Measurements from ENCODE around the gene CFAP68. TPM values are rescaled to one million over a fixed set of nuclear protein-coding genes. Genes with fewer than 3 reads are reported as not detected.

The CFAP68 gene
- total and polyA plus RNA-seq, 2 experiments from 2014 or later = 9.9 to 52.8 TPM

DNA sequence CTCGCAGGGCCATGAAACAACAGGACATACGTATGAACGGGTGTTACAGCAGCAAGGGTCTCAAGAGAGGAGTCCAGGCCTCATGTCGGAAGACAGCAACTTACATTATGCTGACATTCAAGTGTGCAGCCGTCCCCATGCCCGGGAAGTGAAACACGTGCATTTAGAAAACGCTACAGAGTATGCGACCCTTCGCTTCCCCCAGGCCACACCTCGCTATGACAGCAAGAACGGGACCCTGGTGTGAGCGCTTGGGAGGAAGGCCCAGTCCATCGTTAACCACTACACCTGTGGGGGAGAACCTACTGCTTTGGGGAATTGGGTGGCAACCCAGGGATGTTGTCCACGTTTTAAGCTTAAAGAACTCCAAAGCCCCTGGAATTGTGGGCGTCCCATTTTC lies 46.6 kb downstream of the CFAP68 start:
- H3K27me3 ChIP-seq (ENCODE audit: insufficient read depth) = no peaks in the 10 kb centered on the region
- Mint-ChIP-seq H3K27me3 (ENCODE audit: insufficient read depth, low read depth, poor library complexity) (peaks cover 2% of the 10 kb centered on the region), H3K9me3 (no peaks in the 10 kb centered on the region), H3K36me3 (ENCODE audit: low read depth) (no peaks in the 10 kb centered on the region), H3K4me1 (peaks cover 29% of the 10 kb centered on the region), H3K27ac (peak overlapping the region; percentile 97), H3K4me3 (peak overlapping the region; percentile 78)
- H3F3A ChIP-seq (replicated peaks; ENCODE audit: low read depth) = no peaks in the 10 kb centered on the region; the same call in 1 of the 2 replicates
- H3K79me2 ChIP-seq (replicated peaks; ENCODE audit: insufficient read depth) = no peaks in the 10 kb centered on the region
- peak overlapping the region; percentile 51 for H3K4me3 ChIP-seq
- H3K4me2 ChIP-seq = peak overlapping the region; percentile 74
- ATAC-seq (no peak), DNase-seq (ENCODE audit: low spot score) (no peak)
- peak overlapping the region; percentile 76 for H2AFZ ChIP-seq
- TF ChIP-seq ZNF114 (CRISPR knock-in tag; IDR thresholded peaks at IDR 0.05) (no peak), EZH2 (IDR thresholded peaks at IDR 0.05; ENCODE audit: low read depth, unreplicated experiment) (no peak), ZNF331 (CRISPR knock-in tag; IDR thresholded peaks at IDR 0.05; ENCODE audit: low read depth) (no peak), NANOG (IDR thresholded peaks at IDR 0.05; ENCODE audit: borderline replicate concordance) (no peak), JUNB (IDR thresholded peaks at IDR 0.05; ENCODE audit: unreplicated experiment) (no peak)
- H3K27ac ChIP-seq (ENCODE audit: low read depth) = peak overlapping the region; percentile 94
- peaks cover 20% of the 10 kb centered on the region for H3K4me1 ChIP-seq (ENCODE audit: insufficient read depth)
- no peaks in the 10 kb centered on the region for H3K36me3 ChIP-seq (ENCODE audit: insufficient read depth)
- H4K20me1 ChIP-seq (replicated peaks; ENCODE audit: insufficient read depth) = no peaks in the 10 kb centered on the region
- H3K9me2 ChIP-seq (ENCODE audit: insufficient read depth) = no peaks in the 10 kb centered on the region

DNA sequence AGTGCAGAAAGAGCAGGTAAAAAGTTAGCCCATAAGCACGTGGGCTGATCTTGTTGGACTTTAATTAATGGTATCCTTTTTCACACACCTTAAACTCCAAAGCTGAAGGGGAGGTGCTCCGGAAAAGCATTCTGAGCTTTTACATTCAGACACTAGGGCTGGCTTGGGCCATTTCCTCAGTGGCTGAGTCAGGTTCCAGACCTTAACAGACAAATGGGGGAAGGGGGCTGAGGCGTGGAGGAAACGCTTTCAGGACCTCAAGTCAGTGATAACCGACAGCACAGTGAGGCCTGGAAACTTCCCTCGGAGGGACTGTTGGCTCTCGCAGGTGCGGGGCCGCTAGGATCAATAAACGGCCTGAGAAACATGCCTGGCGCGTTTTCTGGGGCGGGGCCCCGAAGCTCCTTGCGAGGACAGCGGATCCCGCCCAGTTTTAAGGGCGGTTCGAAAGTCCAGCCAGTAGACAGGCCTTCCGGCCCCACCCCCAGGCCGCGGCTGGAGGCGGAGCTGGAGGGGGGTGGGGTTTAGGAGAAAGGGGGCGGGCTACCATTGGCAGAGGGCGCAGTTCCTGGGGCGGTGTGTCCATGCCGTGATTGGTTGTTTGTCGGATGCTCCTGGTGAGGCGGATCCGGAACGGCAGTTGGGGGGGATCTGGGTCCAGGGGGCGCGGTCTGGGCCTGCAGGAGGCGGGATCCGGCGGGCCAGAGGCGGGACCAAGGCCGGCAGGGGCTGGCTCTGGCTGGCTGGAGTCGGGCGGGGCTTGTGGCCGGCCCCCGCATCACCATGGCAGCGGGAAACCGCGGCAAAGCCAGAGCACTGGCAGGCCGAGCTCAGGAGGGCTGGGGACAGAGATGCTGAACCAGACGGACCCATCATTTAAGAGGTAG lies 47.4 kb downstream of the CFAP68 start:
- no peaks in the 10 kb centered on the region for H3K36me3 ChIP-seq (ENCODE audit: insufficient read depth)
- H3K9me3 Mint-ChIP-seq = no peaks in the 10 kb centered on the region
- DNase-seq (ENCODE audit: low spot score) (peak; percentile 98), ATAC-seq (peak; percentile 90)
- H3K4me2 ChIP-seq = peak overlapping the region; percentile 74
- no peaks in the 10 kb centered on the region for H3K27me3 ChIP-seq (ENCODE audit: insufficient read depth)
- no peaks in the 10 kb centered on the region for H4K20me1 ChIP-seq (replicated peaks; ENCODE audit: insufficient read depth)
- peaks cover 5% of the 10 kb centered on the region for H3K27me3 Mint-ChIP-seq (ENCODE audit: insufficient read depth, low read depth, poor library complexity)
- H3K27ac ChIP-seq (ENCODE audit: low read depth) = peak overlapping the region; percentile 94
- no peaks in the 10 kb centered on the region for H3K36me3 Mint-ChIP-seq (ENCODE audit: low read depth)
- TF ChIP-seq POLR2AphosphoS5 (IDR thresholded peaks at IDR 0.05; ENCODE audit: low read depth) (peak; percentile 86), EZH2 (IDR thresholded peaks at IDR 0.05; ENCODE audit: low read depth, unreplicated experiment) (no peak)
- H3K4me1 Mint-ChIP-seq = peaks cover 29% of the 10 kb centered on the region
- no peaks in the 10 kb centered on the region for H3K79me2 ChIP-seq (replicated peaks; ENCODE audit: insufficient read depth)
- peak overlapping the region; percentile 78 for H3K4me3 Mint-ChIP-seq
- peaks cover 20% of the 10 kb centered on the region for H3K4me1 ChIP-seq (ENCODE audit: insufficient read depth)
- H2AFZ ChIP-seq = peak overlapping the region; percentile 99
- H3K4me3 ChIP-seq = peak overlapping the region; percentile 51
- no peaks in the 10 kb centered on the region; the same call in 1 of the 2 replicates for H3F3A ChIP-seq (replicated peaks; ENCODE audit: low read depth)
- no peaks in the 10 kb centered on the region for H3K9me2 ChIP-seq (ENCODE audit: insufficient read depth)
- peak overlapping the region; percentile 97 for H3K27ac Mint-ChIP-seq

DNA sequence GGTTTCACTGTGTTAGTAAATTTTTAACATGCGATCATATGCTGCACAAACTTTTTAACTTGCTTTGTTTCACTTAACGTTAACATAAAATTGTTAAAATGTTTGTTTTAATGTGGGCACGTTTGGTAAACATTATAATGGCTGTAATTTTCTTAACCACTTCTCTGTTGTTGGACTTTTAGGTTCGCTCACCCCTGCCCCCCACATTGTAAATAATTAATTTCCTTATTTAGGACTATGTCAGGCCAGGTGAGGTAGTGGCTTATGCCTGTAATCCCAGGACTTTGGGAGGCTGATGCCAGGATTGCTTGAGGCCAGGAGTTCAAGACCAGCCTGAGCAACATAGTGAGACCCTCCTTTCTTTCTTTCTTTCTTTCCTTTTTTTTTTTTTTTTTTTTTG lies 51.1 kb downstream of the CFAP68 start:
- H3K4me1 ChIP-seq (ENCODE audit: insufficient read depth) = peaks cover 14% of the 10 kb centered on the region
- H3K4me3 Mint-ChIP-seq = no peak overlapping the region
- peaks cover 5% of the 10 kb centered on the region for H3K27me3 Mint-ChIP-seq (ENCODE audit: insufficient read depth, low read depth, poor library complexity)
- no peak overlapping the region for H3K4me2 ChIP-seq
- no peaks in the 10 kb centered on the region for H3K9me3 Mint-ChIP-seq
- no peak overlapping the region for H3K27ac Mint-ChIP-seq
- no peaks in the 10 kb centered on the region for H3K27me3 ChIP-seq (ENCODE audit: insufficient read depth)
- no peak for TF ChIP-seq STAT1 (IDR thresholded peaks at IDR 0.05; ENCODE audit: unreplicated experiment)
- TF ChIP-seq ZNF114 (CRISPR knock-in tag; IDR thresholded peaks at IDR 0.05) = no peak
- TF ChIP-seq CREB1 (CRISPR knock-in tag; IDR thresholded peaks at IDR 0.05; ENCODE audit: low read depth) = no peak
- no peak for TF ChIP-seq EZH2phosphoT487 (IDR thresholded peaks at IDR 0.05; ENCODE audit: unreplicated experiment)
- TF ChIP-seq, protein P1, sequence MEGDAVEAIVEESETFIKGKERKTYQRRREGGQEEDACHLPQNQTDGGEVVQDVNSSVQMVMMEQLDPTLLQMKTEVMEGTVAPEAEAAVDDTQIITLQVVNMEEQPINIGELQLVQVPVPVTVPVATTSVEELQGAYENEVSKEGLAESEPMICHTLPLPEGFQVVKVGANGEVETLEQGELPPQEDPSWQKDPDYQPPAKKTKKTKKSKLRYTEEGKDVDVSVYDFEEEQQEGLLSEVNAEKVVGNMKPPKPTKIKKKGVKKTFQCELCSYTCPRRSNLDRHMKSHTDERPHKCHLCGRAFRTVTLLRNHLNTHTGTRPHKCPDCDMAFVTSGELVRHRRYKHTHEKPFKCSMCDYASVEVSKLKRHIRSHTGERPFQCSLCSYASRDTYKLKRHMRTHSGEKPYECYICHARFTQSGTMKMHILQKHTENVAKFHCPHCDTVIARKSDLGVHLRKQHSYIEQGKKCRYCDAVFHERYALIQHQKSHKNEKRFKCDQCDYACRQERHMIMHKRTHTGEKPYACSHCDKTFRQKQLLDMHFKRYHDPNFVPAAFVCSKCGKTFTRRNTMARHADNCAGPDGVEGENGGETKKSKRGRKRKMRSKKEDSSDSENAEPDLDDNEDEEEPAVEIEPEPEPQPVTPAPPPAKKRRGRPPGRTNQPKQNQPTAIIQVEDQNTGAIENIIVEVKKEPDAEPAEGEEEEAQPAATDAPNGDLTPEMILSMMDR (conservative IDR thresholded peaks at IDR 0.05; ENCODE audit: low read depth in 2 of 2) = no peak
- TF ChIP-seq EZH2 (IDR thresholded peaks at IDR 0.05; ENCODE audit: low read depth, unreplicated experiment) = no peak
- TF ChIP-seq NANOG (IDR thresholded peaks at IDR 0.05; ENCODE audit: borderline replicate concordance) = no peak
- no peak for TF ChIP-seq ZNF331 (CRISPR knock-in tag; IDR thresholded peaks at IDR 0.05; ENCODE audit: low read depth)
- no peak for TF ChIP-seq POLR2AphosphoS5 (IDR thresholded peaks at IDR 0.05; ENCODE audit: low read depth)
- DNase-seq (ENCODE audit: low spot score) = no peak
- H3K27ac ChIP-seq (ENCODE audit: low read depth) = no peak overlapping the region
- no peaks in the 10 kb centered on the region; the same call in 1 of the 2 replicates for H3F3A ChIP-seq (replicated peaks; ENCODE audit: low read depth)
- H3K4me1 Mint-ChIP-seq = peaks cover 21% of the 10 kb centered on the region
- no peak overlapping the region for H3K4me3 ChIP-seq
- no peak overlapping the region for H2AFZ ChIP-seq
- no peaks in the 10 kb centered on the region for H3K79me2 ChIP-seq (replicated peaks; ENCODE audit: insufficient read depth)
- H4K20me1 ChIP-seq (replicated peaks; ENCODE audit: insufficient read depth) = no peaks in the 10 kb centered on the region
- H3K36me3 ChIP-seq (ENCODE audit: insufficient read depth) = no peaks in the 10 kb centered on the region
- H3K36me3 Mint-ChIP-seq (ENCODE audit: low read depth) = no peaks in the 10 kb centered on the region
- H3K9me2 ChIP-seq (ENCODE audit: insufficient read depth) = no peaks in the 10 kb centered on the region
- no peak for ATAC-seq

All from GM23338 (cell line).